ACC112 (cell line): ENCODE results near the gene ZMPSTE24.
"Not testable (repeated sequence)": the region's sequence is repeated elsewhere in the genome, so short reads cannot be mapped to it uniquely, and the experiment has no call there.

ENCODE experiments used
- H2AFZ ChIP-seq: fragments of 200-600 bp; sonication (generic); one replicate; pipeline ENCODE4 v1.6.0; 2017; ENCODE audit warnings: antibody characterized with exemption, low read length; ENCODE audit not compliant: unreplicated experiment
- H3K27ac ChIP-seq: fragments of 200-600 bp; sonication (generic); 2 replicates; pipeline ENCODE4 v1.5.1; 2014; ENCODE audit warnings: low read depth, mild to moderate bottlenecking, antibody characterized with exemption, low read length, moderate library complexity
- H3K27me3 ChIP-seq: fragments of 200-600 bp; sonication (generic); 2 replicates; pipeline ENCODE4 v1.6.1; 2014; ENCODE audit warnings: mild to moderate bottlenecking, antibody characterized with exemption, low read length, moderate library complexity, mixed read lengths; ENCODE audit not compliant: insufficient read depth
- H3K36me3 ChIP-seq: fragments of 200-600 bp; sonication (generic); 2 replicates; pipeline ENCODE4 v1.6.1; 2016; ENCODE audit warnings: mild to moderate bottlenecking, antibody characterized with exemption, low read length, moderate library complexity, mixed read lengths; ENCODE audit not compliant: insufficient read depth
- H3K4me1 ChIP-seq: fragments of 200-600 bp; sonication (generic); one replicate; pipeline ENCODE4 v1.6.1; 2016; ENCODE audit warnings: low read length, mixed read lengths; ENCODE audit not compliant: insufficient read depth, unreplicated experiment, control insufficient read depth
- H3K4me3 ChIP-seq: fragments of 200-600 bp; sonication (generic); 2 replicates; pipeline ENCODE4 v1.5.1; 2014; ENCODE audit warnings: mild to moderate bottlenecking, low read depth, low read length
- H3K79me2 ChIP-seq: fragments of 200-600 bp; sonication (generic); one replicate; pipeline ENCODE4 v1.6.0; 2016; ENCODE audit warnings: low read length; ENCODE audit not compliant: control insufficient read depth, unreplicated experiment, insufficient read depth

ZMPSTE24 gene

GRCh38 chr1:40317394-40318074 is 59.5 kb downstream of the ZMPSTE24 start:
- Histone ChIP-seq H2AFZ (no peak overlapping the region), H3K27me3 (peaks cover 30% of the 10 kb centered on the region), H3K79me2 (no peaks in the 10 kb centered on the region), H3K4me3 (peak overlapping the region; percentile 72; the same call in 1 of the 2 replicates), H3K27ac (no peak overlapping the region), H3K36me3 (no peaks in the 10 kb centered on the region), H3K4me1 (peaks cover 35% of the 10 kb centered on the region)

GRCh38 chr1:40318476-40318875 is 60.4 kb downstream of the ZMPSTE24 start:
- Histone ChIP-seq H3K36me3 (no peaks in the 10 kb centered on the region), H3K79me2 (no peaks in the 10 kb centered on the region), H2AFZ (no peak overlapping the region), H3K4me1 (peaks cover 26% of the 10 kb centered on the region), H3K27ac (no peak overlapping the region), H3K4me3 (no peak overlapping the region), H3K27me3 (peaks cover 30% of the 10 kb centered on the region)

- Histone ChIP-seq H3K4me3 (no peak overlapping the region), H3K27me3 (peaks cover 30% of the 10 kb centered on the region), H3K79me2 (no peaks in the 10 kb centered on the region), H3K27ac (no peak overlapping the region), H2AFZ (no peak overlapping the region), H3K36me3 (no peaks in the 10 kb centered on the region), H3K4me1 (peaks cover 19% of the 10 kb centered on the region)
Measured at GRCh38 chr1:40318970-40319621, 61.1 kb downstream of the ZMPSTE24 start.

- H3K27ac ChIP-seq, H3K36me3 ChIP-seq, H3K27me3 ChIP-seq, H3K4me3 ChIP-seq, H3K79me2 ChIP-seq, H2AFZ ChIP-seq, H3K4me1 ChIP-seq: not testable (repeated sequence)
Measured at GRCh38 chr1:40331403-40331802, 73.4 kb downstream of the ZMPSTE24 start.

GRCh38 chr1:40332695-40333094 is 74.7 kb downstream of the ZMPSTE24 start:
- no peak overlapping the region for H3K27ac ChIP-seq
- H3K79me2 ChIP-seq = no peaks in the 10 kb centered on the region
- no peaks in the 10 kb centered on the region for H3K27me3 ChIP-seq
- no peak overlapping the region for H3K4me3 ChIP-seq
- no peaks in the 10 kb centered on the region for H3K36me3 ChIP-seq
- no peak overlapping the region for H2AFZ ChIP-seq
- H3K4me1 ChIP-seq = no peaks in the 10 kb centered on the region

GRCh38 chr1:40337443-40337842 is 79.4 kb downstream of the ZMPSTE24 start:
- Histone ChIP-seq H3K27ac (no peak overlapping the region), H3K4me1 (no peaks in the 10 kb centered on the region), H3K36me3 (no peaks in the 10 kb centered on the region), H3K27me3 (no peaks in the 10 kb centered on the region), H2AFZ (no peak overlapping the region), H3K79me2 (no peaks in the 10 kb centered on the region), H3K4me3 (no peak overlapping the region)

GRCh38 chr1:40338745-40339419 is 80.8 kb downstream of the ZMPSTE24 start:
- Histone ChIP-seq H3K79me2 (no peaks in the 10 kb centered on the region), H3K36me3 (no peaks in the 10 kb centered on the region), H3K27ac (no peak overlapping the region), H3K4me3 (peak overlapping the region; percentile 38; the same call in 1 of the 2 replicates), H2AFZ (peak overlapping the region; percentile 27), H3K27me3 (no peaks in the 10 kb centered on the region), H3K4me1 (no peaks in the 10 kb centered on the region)

- Histone ChIP-seq H3K36me3 (no peaks in the 10 kb centered on the region), H3K27me3 (no peaks in the 10 kb centered on the region), H3K4me1 (no peaks in the 10 kb centered on the region), H2AFZ (no peak overlapping the region), H3K4me3 (no peak overlapping the region), H3K27ac (no peak overlapping the region), H3K79me2 (no peaks in the 10 kb centered on the region)
Measured at GRCh38 chr1:40339420-40340323, 81.6 kb downstream of the ZMPSTE24 start.

- Histone ChIP-seq H3K27ac (no peak overlapping the region), H3K36me3 (no peaks in the 10 kb centered on the region), H3K4me3 (no peak overlapping the region), H3K27me3 (no peaks in the 10 kb centered on the region), H3K4me1 (no peaks in the 10 kb centered on the region), H2AFZ (no peak overlapping the region), H3K79me2 (no peaks in the 10 kb centered on the region)
Measured at GRCh38 chr1:40341491-40342380, 83.7 kb downstream of the ZMPSTE24 start.

GRCh38 chr1:40342381-40342717 is 84.3 kb downstream of the ZMPSTE24 start:
- not testable (repeated sequence) for H3K4me1 ChIP-seq, H3K4me3 ChIP-seq, H3K36me3 ChIP-seq, H3K79me2 ChIP-seq, H3K27ac ChIP-seq, H2AFZ ChIP-seq, H3K27me3 ChIP-seq
